Chondrocyte (in vitro differentiated cells): Measurements from ENCODE around the gene LMO3. TPM values are rescaled to one million over a fixed set of nuclear protein-coding genes. Genes with fewer than 3 reads are reported as not detected.

Experiments
- DNase-seq: peaks from one replicate; pipeline ENCODE4 v3.0.0; 2021; ENCODE audit warnings: mixed read lengths, low spot score
- H3K27ac Mint-ChIP-seq: one replicate; pipeline ENCODE4 v1.8.0; 2021; ENCODE audit warnings: mild to moderate bottlenecking, moderate library complexity, mixed read lengths; ENCODE audit not compliant: unreplicated experiment
- H3K27me3 Mint-ChIP-seq: 2 replicates; pipeline ENCODE4 v1.8.0; 2021; ENCODE audit warnings: low read depth, mixed read lengths
- H3K36me3 Mint-ChIP-seq: 2 replicates; pipeline ENCODE4 v1.8.0; 2021; ENCODE audit warnings: low read depth, mixed read lengths
- H3K4me1 Mint-ChIP-seq: 2 replicates; pipeline ENCODE4 v1.8.0; 2021; ENCODE audit warnings: low read depth, mild to moderate bottlenecking, mixed read lengths
- H3K4me3 Mint-ChIP-seq: one replicate; pipeline ENCODE4 v1.8.0; 2021; ENCODE audit warnings: mild to moderate bottlenecking, moderate library complexity, mixed read lengths; ENCODE audit not compliant: unreplicated experiment
- H3K9me3 Mint-ChIP-seq: 2 replicates; pipeline ENCODE4 v1.8.0; 2021; ENCODE audit warnings: low read depth, mixed read lengths
- long read RNA-seq: library from polyadenylated mRNA; stranded (forward); transcript quantifications from one replicate; pipeline ENCODE4 v2.0.0, GENCODE V29; 2021
- total RNA-seq: library from RNA; stranded (reverse); gene quantifications from 3 replicates; pipeline ENCODE4 v1.2.1, GENCODE V29; 2021
- TF ChIP-seq, protein P1 (sequence below): fragments of 200-600 bp; sonication (generic); IDR thresholded peaks from 2 replicates; pipeline ENCODE4 v1.5.0; 2021; ENCODE audit warnings: antibody characterized with exemption, mild to moderate bottlenecking, moderate library complexity

LMO3 gene
- total RNA-seq = 0.31 to 0.57 TPM in 2 of 3 replicates, not detected in the other
- long read RNA-seq = 0 reads

DNA sequence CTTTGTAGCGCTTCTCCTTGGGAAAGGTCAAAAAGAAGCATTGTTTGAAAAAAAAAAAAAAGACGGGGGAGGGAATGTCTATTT, at the start of gene LMO3:
Gene LMO3, minus strand, starts transcription at position 46 of the 84 bp plus-strand sequence. CDS start 5,302 bp downstream, outside the sequence.
- TF ChIP-seq, protein P1, sequence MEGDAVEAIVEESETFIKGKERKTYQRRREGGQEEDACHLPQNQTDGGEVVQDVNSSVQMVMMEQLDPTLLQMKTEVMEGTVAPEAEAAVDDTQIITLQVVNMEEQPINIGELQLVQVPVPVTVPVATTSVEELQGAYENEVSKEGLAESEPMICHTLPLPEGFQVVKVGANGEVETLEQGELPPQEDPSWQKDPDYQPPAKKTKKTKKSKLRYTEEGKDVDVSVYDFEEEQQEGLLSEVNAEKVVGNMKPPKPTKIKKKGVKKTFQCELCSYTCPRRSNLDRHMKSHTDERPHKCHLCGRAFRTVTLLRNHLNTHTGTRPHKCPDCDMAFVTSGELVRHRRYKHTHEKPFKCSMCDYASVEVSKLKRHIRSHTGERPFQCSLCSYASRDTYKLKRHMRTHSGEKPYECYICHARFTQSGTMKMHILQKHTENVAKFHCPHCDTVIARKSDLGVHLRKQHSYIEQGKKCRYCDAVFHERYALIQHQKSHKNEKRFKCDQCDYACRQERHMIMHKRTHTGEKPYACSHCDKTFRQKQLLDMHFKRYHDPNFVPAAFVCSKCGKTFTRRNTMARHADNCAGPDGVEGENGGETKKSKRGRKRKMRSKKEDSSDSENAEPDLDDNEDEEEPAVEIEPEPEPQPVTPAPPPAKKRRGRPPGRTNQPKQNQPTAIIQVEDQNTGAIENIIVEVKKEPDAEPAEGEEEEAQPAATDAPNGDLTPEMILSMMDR = no peak
- H3K27me3 Mint-ChIP-seq = peaks cover 26% of the 10 kb centered on the region
- H3K4me3 Mint-ChIP-seq = peak within 1 kb of the TSS; percentile 76
- peak within 1 kb of the TSS; percentile 6 for H3K27ac Mint-ChIP-seq
- no peaks in the 10 kb centered on the region for H3K9me3 Mint-ChIP-seq
- no peak for DNase-seq
- peaks cover 18% of the 10 kb centered on the region for H3K4me1 Mint-ChIP-seq
- no peaks in the 10 kb centered on the region for H3K36me3 Mint-ChIP-seq

DNA sequence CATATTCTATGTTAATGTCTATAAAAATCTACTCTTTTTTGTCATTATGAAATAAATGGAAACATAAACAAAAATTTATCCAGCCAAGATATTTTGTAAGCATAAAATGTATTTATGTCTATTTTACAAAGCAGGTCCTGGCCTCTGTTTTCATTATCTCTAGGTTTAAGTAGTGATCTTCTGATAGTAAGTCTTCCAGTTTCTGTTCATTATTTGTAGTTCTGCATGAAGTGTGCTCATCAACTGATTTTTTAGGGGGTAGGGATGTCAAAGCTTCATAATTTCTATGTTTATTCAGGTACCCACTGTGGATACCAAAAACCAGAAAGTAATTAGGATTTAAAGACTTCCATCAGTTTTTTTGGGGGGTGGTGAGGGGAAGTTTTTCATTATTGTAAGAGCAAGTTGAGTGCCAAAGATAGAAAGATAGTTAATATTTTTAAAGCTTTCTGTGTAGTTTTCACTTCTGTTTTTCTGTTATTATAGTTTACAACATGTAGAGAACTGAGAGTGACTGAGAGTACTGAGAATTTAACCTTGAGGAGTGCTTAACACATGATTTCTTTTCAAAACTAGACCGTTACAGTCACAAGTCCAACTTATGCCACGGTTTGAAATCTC, 30.6 kb upstream of the LMO3 start:
- no peaks in the 10 kb centered on the region for H3K36me3 Mint-ChIP-seq
- no peaks in the 10 kb centered on the region for H3K27me3 Mint-ChIP-seq
- TF ChIP-seq, protein P1 = no peak
- H3K4me1 Mint-ChIP-seq = no peaks in the 10 kb centered on the region
- no peak overlapping the region for H3K4me3 Mint-ChIP-seq
- peaks cover 1% of the 10 kb centered on the region for H3K9me3 Mint-ChIP-seq
- H3K27ac Mint-ChIP-seq = no peak overlapping the region
- no peak for DNase-seq

DNA sequence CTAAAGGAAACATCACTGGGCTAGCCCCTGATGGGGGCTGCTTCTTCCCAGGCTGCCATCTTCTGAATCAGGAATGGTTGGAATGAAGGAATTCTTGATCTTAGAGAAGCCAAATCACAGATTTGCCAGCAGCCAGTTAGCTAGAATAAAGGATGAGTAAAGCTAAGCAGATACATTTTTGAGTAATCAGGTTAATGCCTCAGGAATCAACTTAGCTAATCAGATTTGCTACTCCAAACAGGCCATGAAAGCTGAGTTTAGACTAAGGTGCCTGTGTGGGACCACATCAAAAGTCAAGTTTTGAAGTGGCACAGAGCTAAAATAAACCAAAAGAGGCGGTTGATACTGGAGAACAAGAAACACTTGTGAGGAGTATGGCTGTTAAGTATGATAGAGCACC, 28.8 kb upstream of the LMO3 start:
- H3K27me3 Mint-ChIP-seq = no peaks in the 10 kb centered on the region
- H3K4me3 Mint-ChIP-seq = no peak overlapping the region
- no peaks in the 10 kb centered on the region for H3K36me3 Mint-ChIP-seq
- no peaks in the 10 kb centered on the region for H3K9me3 Mint-ChIP-seq
- TF ChIP-seq, protein P1 = no peak
- no peak overlapping the region for H3K27ac Mint-ChIP-seq
- DNase-seq = no peak
- no peaks in the 10 kb centered on the region for H3K4me1 Mint-ChIP-seq

DNA sequence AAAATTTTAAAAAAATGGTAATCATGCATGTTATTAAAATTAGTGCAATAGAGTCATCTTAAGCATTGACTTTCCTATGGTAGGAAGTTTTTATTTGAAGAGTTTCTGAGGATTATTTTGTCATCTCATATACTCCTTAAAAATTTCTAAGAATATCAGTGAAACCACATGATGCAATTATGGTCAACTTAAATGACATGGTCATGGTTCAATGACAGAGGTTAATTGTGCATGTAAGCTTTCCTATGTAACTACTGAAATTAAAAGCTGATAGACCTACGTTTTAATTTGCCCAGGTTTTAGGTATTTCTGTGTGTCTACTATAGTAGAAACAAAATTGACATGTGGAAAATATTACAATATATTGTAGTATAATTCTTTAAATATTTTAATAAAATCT, 21.0 kb upstream of the LMO3 start:
- TF ChIP-seq, protein P1 = no peak
- DNase-seq = no peak
- H3K36me3 Mint-ChIP-seq = no peaks in the 10 kb centered on the region
- H3K4me1 Mint-ChIP-seq = no peaks in the 10 kb centered on the region
- H3K4me3 Mint-ChIP-seq = no peak overlapping the region
- H3K27ac Mint-ChIP-seq = no peak overlapping the region
- H3K27me3 Mint-ChIP-seq = no peaks in the 10 kb centered on the region
- no peaks in the 10 kb centered on the region for H3K9me3 Mint-ChIP-seq

DNA sequence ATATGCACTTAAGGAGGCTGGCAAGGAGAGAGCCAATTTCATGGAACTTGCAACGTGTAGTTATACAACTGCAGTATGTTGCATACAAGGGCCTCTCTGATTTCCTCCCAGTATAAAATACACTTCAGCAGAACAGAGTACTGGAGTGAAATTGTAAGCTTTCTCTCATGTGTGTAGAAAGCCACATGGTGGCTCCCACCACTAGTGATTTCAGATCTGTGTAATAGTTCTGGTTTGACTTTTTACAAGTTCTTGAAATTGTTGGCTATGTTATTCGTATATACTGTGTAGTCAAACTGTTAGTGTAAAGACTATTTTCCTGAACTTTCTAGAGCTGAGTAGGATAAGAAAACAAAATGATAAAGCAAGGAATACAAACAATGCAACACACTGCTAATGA, 16.4 kb upstream of the LMO3 start:
- no peak overlapping the region for H3K27ac Mint-ChIP-seq
- H3K27me3 Mint-ChIP-seq = no peaks in the 10 kb centered on the region
- DNase-seq = no peak
- no peaks in the 10 kb centered on the region for H3K4me1 Mint-ChIP-seq
- H3K9me3 Mint-ChIP-seq = peaks cover 6% of the 10 kb centered on the region
- TF ChIP-seq, protein P1 = no peak
- H3K4me3 Mint-ChIP-seq = no peak overlapping the region
- no peaks in the 10 kb centered on the region for H3K36me3 Mint-ChIP-seq
